CD14-positive monocyte (primary cell): ENCODE data around the gene BACE2. TPM values are rescaled to one million over a fixed set of nuclear protein-coding genes. Genes with fewer than 3 reads are reported as not detected.

ENCODE experiments used
- DNase-seq, 3 donors: peaks; one replicate each; pipeline ENCODE4 v3.0.0-alpha.2; 2011 to 2022
- H2AFZ ChIP-seq: 2 replicates; pipeline ENCODE4 v1.6.0; 2012; ENCODE audit warnings: mild to moderate bottlenecking, low read depth, low read length, inconsistent platforms; ENCODE audit not compliant: insufficient read depth, poor library complexity, severe bottlenecking
- H3K27ac ChIP-seq, 2 donors: 1 replicate in 1 of 2; 2 replicates in 1 of 2; pipeline ENCODE4 v1.5.1; 2012 to 2013; ENCODE audit warnings: low read length in 2 of 2, control low read depth in 1 of 2, inconsistent platforms in 1 of 2, low read depth in 1 of 2, mild to moderate bottlenecking in 1 of 2
- H3K27me3 ChIP-seq, 2 donors: one replicate each; pipeline versions ENCODE4 v1.6.0 to v1.6.1; 2011 to 2013; ENCODE audit warnings: low read length in 2 of 2; ENCODE audit not compliant: control insufficient read depth in 2 of 2, insufficient read depth in 2 of 2
- H3K36me3 ChIP-seq, 2 donors: replicated peaks in 1 of 2; 1 replicate in 1 of 2; 2 replicates in 1 of 2; pipeline versions ENCODE4 v1.5.1 to v1.6.1; 2012 to 2013; ENCODE audit warnings: low read length in 2 of 2, control low read depth in 1 of 2, inconsistent platforms in 1 of 2, mild to moderate bottlenecking in 1 of 2; ENCODE audit not compliant: insufficient read depth in 2 of 2, control insufficient read depth in 1 of 2
- H3K4me1 ChIP-seq, 2 donors: 1 replicate in 1 of 2; 2 replicates in 1 of 2; pipeline versions ENCODE4 v1.5.1 to v1.6.1; 2012 to 2013; ENCODE audit warnings: low read length in 2 of 2, control low read depth in 1 of 2, inconsistent platforms in 1 of 2, mild to moderate bottlenecking in 1 of 2, moderate library complexity in 1 of 2; ENCODE audit not compliant: insufficient read depth in 2 of 2, control insufficient read depth in 1 of 2
- H3K4me2 ChIP-seq: replicated peaks from 2 replicates; pipeline ENCODE3; 2012; ENCODE audit warnings: low read length, moderate library complexity, mild to moderate bottlenecking; ENCODE audit not compliant: poor library complexity, severe bottlenecking; ENCODE audit errors: extremely low read depth
- H3K4me3 ChIP-seq, 3 experiments: fragments of 200-600 bp in 1 of 3; sonication (generic) in 1 of 3; replicated peaks in 1 of 3; 1 replicate in 2 of 3; 2 replicates in 1 of 3; pipeline ENCODE4 v1.5.1; 2011 to 2013; ENCODE audit warnings: low read length in 3 of 3, mild to moderate bottlenecking in 3 of 3, control low read depth in 2 of 3, low read depth in 2 of 3, inconsistent platforms in 1 of 3, moderate library complexity in 1 of 3
- H3K79me2 ChIP-seq: 2 replicates; pipeline ENCODE4 v1.6.0; 2012; ENCODE audit warnings: mild to moderate bottlenecking, control low read depth, inconsistent platforms, low read length, moderate library complexity; ENCODE audit not compliant: insufficient read depth
- H3K9ac ChIP-seq: 2 replicates; pipeline ENCODE4 v1.6.0; 2017; ENCODE audit warnings: low read length, mild to moderate bottlenecking; ENCODE audit not compliant: insufficient read depth, poor library complexity, severe bottlenecking
- H3K9me3 ChIP-seq, 2 donors: replicated peaks in 1 of 2; 1 replicate in 1 of 2; 2 replicates in 1 of 2; pipeline versions ENCODE4 v1.5.1 to v1.6.1; 2012 to 2013; ENCODE audit warnings: low read length in 2 of 2, control low read depth in 1 of 2; ENCODE audit not compliant: control insufficient read depth in 1 of 2, insufficient read depth in 1 of 2
- H4K20me1 ChIP-seq: 2 replicates; pipeline ENCODE4 v1.6.0; 2012; ENCODE audit warnings: mild to moderate bottlenecking, low read length, control low read depth, moderate library complexity; ENCODE audit not compliant: insufficient read depth
- H3K27ac Mint-ChIP-seq, 7 donors: one replicate each; pipeline ENCODE4 v1.8.0; 2020; ENCODE audit warnings: mild to moderate bottlenecking in 7 of 7, mixed read lengths in 7 of 7, moderate library complexity in 6 of 7, inconsistent platforms in 2 of 7
- H3K27me3 Mint-ChIP-seq, 3 donors: one replicate each; pipeline ENCODE4 v1.8.0; 2021 to 2022; ENCODE audit warnings: low read depth in 3 of 3, mild to moderate bottlenecking in 3 of 3, mixed read lengths in 3 of 3, moderate library complexity in 3 of 3, inconsistent platforms in 1 of 3
- H3K36me3 Mint-ChIP-seq, 2 donors: one replicate each; pipeline ENCODE4 v1.8.0; 2020; ENCODE audit warnings: mixed read lengths in 2 of 2, inconsistent platforms in 1 of 2, mild to moderate bottlenecking in 1 of 2
- H3K4me1 Mint-ChIP-seq: one replicate; pipeline ENCODE4 v1.8.0; 2020; ENCODE audit warnings: mild to moderate bottlenecking, mixed read lengths
- H3K4me3 Mint-ChIP-seq, 2 donors: one replicate each; pipeline ENCODE4 v1.8.0; 2020; ENCODE audit warnings: mild to moderate bottlenecking in 2 of 2, mixed read lengths in 2 of 2, moderate library complexity in 1 of 2
- H3K9me3 Mint-ChIP-seq, 7 donors: one replicate each; pipeline ENCODE4 v1.8.0; 2020 to 2022; ENCODE audit warnings: mixed read lengths in 7 of 7, mild to moderate bottlenecking in 6 of 7, moderate library complexity in 6 of 7, inconsistent platforms in 2 of 7
- CTCF ChIP-seq: fragments of 200-600 bp; IDR thresholded peaks from one replicate; pipeline ENCODE4 v1.8.0; 2022; ENCODE audit warnings: antibody characterized with exemption, mild to moderate bottlenecking
- WGBS: methylation state at CpG from one replicate; pipeline ENCODE4 v1.1.5; 2013; ENCODE audit warnings: missing lambda C conversion rate; ENCODE audit not compliant: insufficient coverage; 5-methylcytosine and 5-hydroxymethylcytosine counted together
- intact Hi-C, 2 donors: fragments of 100-400 bp; cut with micrococcal nuclease; formaldehyde crosslinking; loops; one replicate each; pipeline versions ENCODE4 v1.15.0 to v1.15.1; 2023
- polyA plus RNA-seq, 3 donors: library from polyadenylated mRNA; depleted of rRNA in 1 of 3; unstranded in 2 of 3; stranded (reverse) in 1 of 3; fragments of 300-500 nt in 2 of 3; fragments of >200 nt in 1 of 3; fragmentation: Illumina TruSeq in 2 of 3; gene quantifications; 1 replicate in 2 of 3; 2 replicates in 1 of 3; pipeline ENCODE4 v1.2.3, GENCODE V29; 2012 to 2021

BACE2 gene
- polyA plus RNA-seq, 3 donors, result 0.05 to 0.26 TPM; not detected in 1

GRCh38 chr21:41220208-41220733 lies 52.3 kb downstream of the BACE2 start:
- H3K27me3 ChIP-seq, result peaks cover 0 to 2% of the 10 kb centered on the region in 2 donors
- H3K4me3 ChIP-seq, result no peak overlapping the region
- no peak overlapping the region for H3K4me2 ChIP-seq
- TF ChIP-seq CTCF, result no peak
- H3K27ac ChIP-seq, result no peak overlapping the region
- Mint-ChIP-seq H3K27me3 (peaks cover 11 to 14% (median 12%) of the 10 kb centered on the region in 3 donors), H3K4me1 (no peaks in the 10 kb centered on the region), H3K4me3 (no peak overlapping the region), H3K27ac (no peak overlapping the region), H3K9me3 (peaks cover 0 to 2% (median 0%) of the 10 kb centered on the region in 7 donors), H3K36me3 (no peaks in the 10 kb centered on the region)
- H3K79me2 ChIP-seq, result no peaks in the 10 kb centered on the region
- intact Hi-C loops, result no loop called here
- WGBS, result no CpG with 5 or more reads among the region's 8 CpGs
- no peaks in the 10 kb centered on the region for H3K9me3 ChIP-seq
- H3K36me3 ChIP-seq, result no peaks in the 10 kb centered on the region
- no peak for DNase-seq
- no peak overlapping the region for H2AFZ ChIP-seq
- H3K4me1 ChIP-seq, result no peaks in the 10 kb centered on the region
- H3K9ac ChIP-seq, result no peak overlapping the region
- H4K20me1 ChIP-seq, result no peaks in the 10 kb centered on the region

- no peaks in the 10 kb centered on the region for H3K36me3 Mint-ChIP-seq
- H3K27me3 ChIP-seq, result no peaks in the 10 kb centered on the region
- intact Hi-C loops, result no loop called here
- H3K36me3 ChIP-seq, result no peaks in the 10 kb centered on the region
- no peak overlapping the region for H3K9ac ChIP-seq
- no peaks in the 10 kb centered on the region for H3K4me1 Mint-ChIP-seq
- H3K4me2 ChIP-seq, result no peak overlapping the region
- peaks cover 1 to 2% (median 2%) of the 10 kb centered on the region in 3 donors for H3K27me3 Mint-ChIP-seq
- no peak overlapping the region for H3K27ac ChIP-seq
- no peaks in the 10 kb centered on the region for H3K9me3 ChIP-seq
- peak overlapping the region in 1 of 7 donors; percentile 27 for H3K27ac Mint-ChIP-seq
- DNase-seq, result no peak
- H3K4me1 ChIP-seq, result no peaks in the 10 kb centered on the region
- no peak overlapping the region for H3K4me3 ChIP-seq
- peaks cover 0 to 3% (median 1%) of the 10 kb centered on the region in 7 donors for H3K9me3 Mint-ChIP-seq
- 92% methylated on average over 19 of the region's 19 CpGs for WGBS
- no peak for TF ChIP-seq CTCF
- H2AFZ ChIP-seq, result no peak overlapping the region
- no peaks in the 10 kb centered on the region for H4K20me1 ChIP-seq
- H3K79me2 ChIP-seq, result no peaks in the 10 kb centered on the region
- no peak overlapping the region for H3K4me3 Mint-ChIP-seq
These were observed 54.5 kb downstream of the BACE2 start for GRCh38 chr21:41222247-41223068.
